ENCODE measurements around the gene TRAF1.

The TRAF1 gene

DNA sequence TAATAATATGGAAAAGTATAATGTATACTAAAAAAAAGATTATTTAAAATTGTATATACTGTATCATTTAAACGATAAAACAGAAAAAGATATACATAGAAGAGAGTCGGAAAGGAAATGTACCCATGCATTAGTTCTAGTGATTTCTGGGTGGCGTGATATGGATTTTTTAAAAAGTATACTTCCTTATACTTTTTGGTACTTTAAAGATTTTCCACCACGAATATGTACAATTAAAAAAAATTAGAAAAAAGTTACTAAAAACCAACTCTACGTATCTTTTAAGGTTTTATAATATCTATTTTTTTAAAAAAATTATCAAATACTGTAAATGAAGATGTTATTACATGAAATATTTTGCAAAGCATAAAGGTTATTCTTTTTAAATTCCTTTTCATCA is 61.9 kb downstream of the TRAF1 start:
- H3K36me3 ChIP-seq (ENCODE audit: control insufficient read depth, insufficient read depth, low read length) = peaks cover 71% of the 10 kb centered on the region

GRCh38 chr9:120863833-120864232 is 62.8 kb downstream of the TRAF1 start:
- no peaks in the 10 kb centered on the region for H3K27me3 ChIP-seq (replicated peaks; ENCODE audit: control insufficient read depth, insufficient read depth, low read length, poor library complexity, severe bottlenecking)
- no peak overlapping the region for H3K27ac ChIP-seq (ENCODE audit: insufficient read depth, low read length, poor library complexity, severe bottlenecking)
- H3K36me3 ChIP-seq (ENCODE audit: control insufficient read depth, insufficient read depth, low read length) = peaks cover 79% of the 10 kb centered on the region
- H3K4me1 ChIP-seq (ENCODE audit: control insufficient read depth, insufficient read depth, low read length, poor library complexity, severe bottlenecking) = peaks cover 5% of the 10 kb centered on the region
- H3K4me3 ChIP-seq (ENCODE audit: insufficient read depth, low read depth, low read length, poor library complexity, severe bottlenecking) = no peak overlapping the region
- H3K9me3 ChIP-seq (ENCODE audit: control insufficient read depth, low read length) = no peaks in the 10 kb centered on the region
- DNase-seq = no peak

More for the DNA sequence above, 61.9 kb downstream of the TRAF1 start:
- DNase-seq = no peak
- Histone ChIP-seq H3K9me3 (ENCODE audit: control insufficient read depth, low read length) (no peaks in the 10 kb centered on the region), H3K27me3 (replicated peaks; ENCODE audit: control insufficient read depth, insufficient read depth, low read length, poor library complexity, severe bottlenecking) (no peaks in the 10 kb centered on the region), H3K4me3 (ENCODE audit: insufficient read depth, low read depth, low read length, poor library complexity, severe bottlenecking) (no peak overlapping the region), H3K27ac (ENCODE audit: insufficient read depth, low read length, poor library complexity, severe bottlenecking) (no peak overlapping the region), H3K4me1 (ENCODE audit: control insufficient read depth, insufficient read depth, low read length, poor library complexity, severe bottlenecking) (peaks cover 11% of the 10 kb centered on the region)

- no peak overlapping the region for H3K27ac ChIP-seq (ENCODE audit: insufficient read depth, low read length, poor library complexity, severe bottlenecking)
- H3K4me3 ChIP-seq (ENCODE audit: insufficient read depth, low read depth, low read length, poor library complexity, severe bottlenecking) = no peak overlapping the region
- H3K27me3 ChIP-seq (replicated peaks; ENCODE audit: control insufficient read depth, insufficient read depth, low read length, poor library complexity, severe bottlenecking) = no peaks in the 10 kb centered on the region
- no peaks in the 10 kb centered on the region for H3K9me3 ChIP-seq (ENCODE audit: control insufficient read depth, low read length)
- H3K36me3 ChIP-seq (ENCODE audit: control insufficient read depth, insufficient read depth, low read length) = peaks cover 93% of the 10 kb centered on the region
- no peaks in the 10 kb centered on the region for H3K4me1 ChIP-seq (ENCODE audit: control insufficient read depth, insufficient read depth, low read length, poor library complexity, severe bottlenecking)
- no peak for DNase-seq
These were observed 64.1 kb downstream of the TRAF1 start for GRCh38 chr9:120862452-120862851.

- Histone ChIP-seq H3K4me1 (ENCODE audit: control insufficient read depth, insufficient read depth, low read length, poor library complexity, severe bottlenecking) (no peaks in the 10 kb centered on the region), H3K27me3 (replicated peaks; ENCODE audit: control insufficient read depth, insufficient read depth, low read length, poor library complexity, severe bottlenecking) (no peaks in the 10 kb centered on the region), H3K4me3 (ENCODE audit: insufficient read depth, low read depth, low read length, poor library complexity, severe bottlenecking) (no peak overlapping the region), H3K27ac (ENCODE audit: insufficient read depth, low read length, poor library complexity, severe bottlenecking) (no peak overlapping the region), H3K36me3 (ENCODE audit: control insufficient read depth, insufficient read depth, low read length) (peaks cover 94% of the 10 kb centered on the region), H3K9me3 (ENCODE audit: control insufficient read depth, low read length) (no peaks in the 10 kb centered on the region)
- no peak for DNase-seq
These were observed 64.7 kb downstream of the TRAF1 start for GRCh38 chr9:120861935-120862334.

GRCh38 chr9:120860083-120860482 is 66.5 kb downstream of the TRAF1 start:
- Histone ChIP-seq H3K4me1 (ENCODE audit: control insufficient read depth, insufficient read depth, low read length, poor library complexity, severe bottlenecking) (no peaks in the 10 kb centered on the region), H3K27me3 (replicated peaks; ENCODE audit: control insufficient read depth, insufficient read depth, low read length, poor library complexity, severe bottlenecking) (no peaks in the 10 kb centered on the region), H3K36me3 (ENCODE audit: control insufficient read depth, insufficient read depth, low read length) (peaks cover 75% of the 10 kb centered on the region), H3K9me3 (ENCODE audit: control insufficient read depth, low read length) (no peaks in the 10 kb centered on the region), H3K27ac (ENCODE audit: insufficient read depth, low read length, poor library complexity, severe bottlenecking) (no peak overlapping the region), H3K4me3 (ENCODE audit: insufficient read depth, low read depth, low read length, poor library complexity, severe bottlenecking) (no peak overlapping the region)
- DNase-seq = no peak

DNA sequence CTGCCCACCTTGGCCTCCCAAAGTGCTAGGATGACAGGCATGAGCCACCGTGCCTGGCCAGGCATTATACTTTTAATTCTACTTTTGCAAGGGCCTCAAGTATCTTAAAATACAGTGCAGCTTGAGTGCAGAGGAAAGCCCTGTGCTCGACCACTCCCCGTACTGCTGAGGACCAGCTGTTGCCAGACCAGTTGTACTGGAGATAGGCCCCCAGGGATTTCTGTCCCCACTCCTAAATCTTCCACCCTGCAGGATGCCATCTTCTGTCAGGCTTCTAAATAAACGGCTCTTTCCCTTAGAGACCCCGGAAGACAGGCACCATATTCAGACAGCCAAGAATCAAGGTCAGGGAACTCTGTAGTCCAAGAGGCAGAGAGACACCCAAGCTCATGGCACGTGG is 67.2 kb downstream of the TRAF1 start:
- Histone ChIP-seq H3K9me3 (ENCODE audit: control insufficient read depth, low read length) (no peaks in the 10 kb centered on the region), H3K4me1 (ENCODE audit: control insufficient read depth, insufficient read depth, low read length, poor library complexity, severe bottlenecking) (no peaks in the 10 kb centered on the region), H3K4me3 (ENCODE audit: insufficient read depth, low read depth, low read length, poor library complexity, severe bottlenecking) (no peak overlapping the region), H3K27me3 (replicated peaks; ENCODE audit: control insufficient read depth, insufficient read depth, low read length, poor library complexity, severe bottlenecking) (no peaks in the 10 kb centered on the region), H3K27ac (ENCODE audit: insufficient read depth, low read length, poor library complexity, severe bottlenecking) (no peak overlapping the region), H3K36me3 (ENCODE audit: control insufficient read depth, insufficient read depth, low read length) (peaks cover 73% of the 10 kb centered on the region)
- DNase-seq = no peak

- no peaks in the 10 kb centered on the region for H3K4me1 ChIP-seq (ENCODE audit: control insufficient read depth, insufficient read depth, low read length, poor library complexity, severe bottlenecking)
- H3K36me3 ChIP-seq (ENCODE audit: control insufficient read depth, insufficient read depth, low read length) = peaks cover 63% of the 10 kb centered on the region
- DNase-seq = no peak
- no peaks in the 10 kb centered on the region for H3K27me3 ChIP-seq (replicated peaks; ENCODE audit: control insufficient read depth, insufficient read depth, low read length, poor library complexity, severe bottlenecking)
- no peak overlapping the region for H3K27ac ChIP-seq (ENCODE audit: insufficient read depth, low read length, poor library complexity, severe bottlenecking)
- no peaks in the 10 kb centered on the region for H3K9me3 ChIP-seq (ENCODE audit: control insufficient read depth, low read length)
- H3K4me3 ChIP-seq (ENCODE audit: insufficient read depth, low read depth, low read length, poor library complexity, severe bottlenecking) = no peak overlapping the region
These were observed 68.7 kb downstream of the TRAF1 start for GRCh38 chr9:120857902-120858301.

GRCh38 chr9:120857481-120857880 is 69.1 kb downstream of the TRAF1 start:
- Histone ChIP-seq H3K27ac (ENCODE audit: insufficient read depth, low read length, poor library complexity, severe bottlenecking) (no peak overlapping the region), H3K9me3 (ENCODE audit: control insufficient read depth, low read length) (no peaks in the 10 kb centered on the region), H3K4me3 (ENCODE audit: insufficient read depth, low read depth, low read length, poor library complexity, severe bottlenecking) (no peak overlapping the region), H3K4me1 (ENCODE audit: control insufficient read depth, insufficient read depth, low read length, poor library complexity, severe bottlenecking) (no peaks in the 10 kb centered on the region), H3K36me3 (ENCODE audit: control insufficient read depth, insufficient read depth, low read length) (peaks cover 63% of the 10 kb centered on the region), H3K27me3 (replicated peaks; ENCODE audit: control insufficient read depth, insufficient read depth, low read length, poor library complexity, severe bottlenecking) (no peaks in the 10 kb centered on the region)
- no peak for DNase-seq

DNA sequence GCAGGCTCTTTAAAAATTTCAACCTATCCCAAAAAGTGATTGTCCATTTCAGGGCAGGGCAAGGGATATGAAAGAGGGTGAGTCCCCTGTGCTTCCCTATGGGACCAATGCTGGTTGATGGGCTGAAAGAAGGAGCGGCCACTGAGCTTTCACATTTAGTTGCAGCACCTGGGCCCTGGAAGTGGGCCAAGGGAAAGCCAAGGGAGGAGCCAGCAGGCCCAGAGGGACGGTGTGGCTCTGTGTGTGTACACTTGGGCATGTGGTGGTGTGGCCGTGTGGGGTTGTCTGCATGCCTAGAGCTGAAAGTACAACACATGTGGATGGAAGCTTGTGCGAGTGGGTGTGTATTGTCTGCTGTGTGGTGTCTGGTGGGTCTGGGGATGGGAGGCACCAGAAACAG is 69.9 kb downstream of the TRAF1 start:
- H3K36me3 ChIP-seq (ENCODE audit: control insufficient read depth, insufficient read depth, low read length) = peaks cover 58% of the 10 kb centered on the region
- H3K27ac ChIP-seq (ENCODE audit: insufficient read depth, low read length, poor library complexity, severe bottlenecking) = no peak overlapping the region
- no peak for DNase-seq
- H3K4me1 ChIP-seq (ENCODE audit: control insufficient read depth, insufficient read depth, low read length, poor library complexity, severe bottlenecking) = no peaks in the 10 kb centered on the region
- H3K27me3 ChIP-seq (replicated peaks; ENCODE audit: control insufficient read depth, insufficient read depth, low read length, poor library complexity, severe bottlenecking) = no peaks in the 10 kb centered on the region
- H3K4me3 ChIP-seq (ENCODE audit: insufficient read depth, low read depth, low read length, poor library complexity, severe bottlenecking) = no peak overlapping the region
- H3K9me3 ChIP-seq (ENCODE audit: control insufficient read depth, low read length) = no peaks in the 10 kb centered on the region

DNA sequence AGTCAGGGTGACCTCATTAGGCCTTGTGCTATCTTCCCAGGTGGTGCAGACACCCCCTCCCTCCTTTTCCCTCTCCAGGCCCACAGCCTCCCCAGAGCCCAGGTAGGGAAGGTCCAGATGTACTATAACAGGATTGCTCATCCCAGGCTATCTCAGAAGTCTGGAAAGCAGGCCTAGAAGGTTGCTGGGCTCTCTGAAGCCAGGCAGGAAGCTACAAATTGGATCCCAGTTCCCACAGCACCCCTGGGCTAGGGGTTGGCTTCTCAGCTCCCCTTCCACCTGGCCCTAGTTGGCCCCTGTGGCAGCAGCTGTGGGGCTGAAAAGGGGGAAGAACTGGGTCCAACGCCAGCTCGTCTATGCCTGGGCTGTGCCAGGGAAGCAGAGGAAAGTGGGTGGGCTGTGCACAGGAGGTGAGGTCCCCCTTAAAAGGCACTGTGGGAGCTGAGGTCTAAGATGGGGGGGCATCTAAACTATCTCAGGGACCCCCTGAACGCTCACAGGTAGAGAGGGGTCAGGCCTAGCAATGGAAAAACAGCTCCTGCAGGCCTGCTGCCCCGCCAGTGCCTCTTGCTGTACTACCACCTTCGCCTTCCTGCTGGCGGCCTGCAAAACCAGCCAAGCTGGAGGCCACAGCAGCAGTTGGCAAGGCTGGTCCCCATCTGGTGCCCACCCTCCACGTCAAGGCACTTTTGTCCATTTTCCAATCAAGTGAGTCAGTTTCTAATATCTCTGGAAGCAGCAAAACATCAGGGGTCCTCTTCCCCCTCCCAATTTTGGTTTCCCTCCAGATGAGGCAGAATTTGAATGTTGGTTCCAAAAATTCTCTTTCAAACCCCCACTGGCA is 70.5 kb downstream of the TRAF1 start:
- Histone ChIP-seq H3K27ac (ENCODE audit: insufficient read depth, low read length, poor library complexity, severe bottlenecking) (no peak overlapping the region), H3K36me3 (ENCODE audit: control insufficient read depth, insufficient read depth, low read length) (peaks cover 58% of the 10 kb centered on the region), H3K27me3 (replicated peaks; ENCODE audit: control insufficient read depth, insufficient read depth, low read length, poor library complexity, severe bottlenecking) (no peaks in the 10 kb centered on the region), H3K4me1 (ENCODE audit: control insufficient read depth, insufficient read depth, low read length, poor library complexity, severe bottlenecking) (no peaks in the 10 kb centered on the region), H3K4me3 (ENCODE audit: insufficient read depth, low read depth, low read length, poor library complexity, severe bottlenecking) (no peak overlapping the region), H3K9me3 (ENCODE audit: control insufficient read depth, low read length) (no peaks in the 10 kb centered on the region)
- DNase-seq = no peak

All from effector memory CD4-positive, alpha-beta T cell (primary cell).